Measurements from ENCODE around the gene TNFSF13B. TPM values are rescaled to one million over a fixed set of nuclear protein-coding genes. Genes with fewer than 3 reads are reported as not detected.

The TNFSF13B gene
- total RNA-seq, 1 donor from 2014 or later, result 1.8 TPM

- Mint-ChIP-seq H3K4me3 (ENCODE audit: unreplicated experiment) (no peak overlapping the region), H3K36me3 (ENCODE audit: low read depth, unreplicated experiment) (no peaks in the 10 kb centered on the region), H3K4me1 (ENCODE audit: unreplicated experiment) (no peaks in the 10 kb centered on the region), H3K9me3 (ENCODE audit: unreplicated experiment) (no peaks in the 10 kb centered on the region), H3K27me3 (ENCODE audit: unreplicated experiment) (no peaks in the 10 kb centered on the region), H3K27ac (ENCODE audit: unreplicated experiment) (no peak overlapping the region)
- TF ChIP-seq CTCF (IDR thresholded peaks at IDR 0.05; ENCODE audit: unreplicated experiment), result no peak
- no peak for DNase-seq (ENCODE audit: low spot score)
Measured at GRCh38 chr13:108226184-108226583, 43.3 kb upstream of the TNFSF13B start.

GRCh38 chr13:108227651-108228272 lies 41.8 kb upstream of the TNFSF13B start:
- Mint-ChIP-seq H3K27me3 (ENCODE audit: unreplicated experiment) (no peaks in the 10 kb centered on the region), H3K36me3 (ENCODE audit: low read depth, unreplicated experiment) (no peaks in the 10 kb centered on the region), H3K4me1 (ENCODE audit: unreplicated experiment) (no peaks in the 10 kb centered on the region), H3K9me3 (ENCODE audit: unreplicated experiment) (no peaks in the 10 kb centered on the region), H3K27ac (ENCODE audit: unreplicated experiment) (no peak overlapping the region), H3K4me3 (ENCODE audit: unreplicated experiment) (no peak overlapping the region)
- DNase-seq (ENCODE audit: low spot score), result peak; percentile 46
- TF ChIP-seq CTCF (IDR thresholded peaks at IDR 0.05; ENCODE audit: unreplicated experiment), result peak; percentile 93

- H3K9me3 Mint-ChIP-seq (ENCODE audit: unreplicated experiment), result no peaks in the 10 kb centered on the region
- no peaks in the 10 kb centered on the region for H3K36me3 Mint-ChIP-seq (ENCODE audit: low read depth, unreplicated experiment)
Measured at GRCh38 chr13:108230377-108230776, 39.1 kb upstream of the TNFSF13B start.

GRCh38 chr13:108249150-108249549 lies 20.4 kb upstream of the TNFSF13B start:
- Mint-ChIP-seq H3K27ac (ENCODE audit: unreplicated experiment) (no peak overlapping the region), H3K9me3 (ENCODE audit: unreplicated experiment) (no peaks in the 10 kb centered on the region), H3K27me3 (ENCODE audit: unreplicated experiment) (no peaks in the 10 kb centered on the region), H3K4me1 (ENCODE audit: unreplicated experiment) (no peaks in the 10 kb centered on the region), H3K36me3 (ENCODE audit: low read depth, unreplicated experiment) (no peaks in the 10 kb centered on the region), H3K4me3 (ENCODE audit: unreplicated experiment) (no peak overlapping the region)
- TF ChIP-seq CTCF (IDR thresholded peaks at IDR 0.05; ENCODE audit: unreplicated experiment), result no peak
- DNase-seq (ENCODE audit: low spot score), result no peak

More at GRCh38 chr13:108230377-108230776, 39.1 kb upstream of the TNFSF13B start:
- H3K4me3 Mint-ChIP-seq (ENCODE audit: unreplicated experiment), result no peak overlapping the region
- no peak for TF ChIP-seq CTCF (IDR thresholded peaks at IDR 0.05; ENCODE audit: unreplicated experiment)
- H3K4me1 Mint-ChIP-seq (ENCODE audit: unreplicated experiment), result no peaks in the 10 kb centered on the region
- no peak for DNase-seq (ENCODE audit: low spot score)
- no peak overlapping the region for H3K27ac Mint-ChIP-seq (ENCODE audit: unreplicated experiment)
- no peaks in the 10 kb centered on the region for H3K27me3 Mint-ChIP-seq (ENCODE audit: unreplicated experiment)

GRCh38 chr13:108257248-108257647 lies 12.3 kb upstream of the TNFSF13B start:
- no peaks in the 10 kb centered on the region for H3K27me3 Mint-ChIP-seq (ENCODE audit: unreplicated experiment)
- TF ChIP-seq CTCF (IDR thresholded peaks at IDR 0.05; ENCODE audit: unreplicated experiment), result no peak
- no peaks in the 10 kb centered on the region for H3K4me1 Mint-ChIP-seq (ENCODE audit: unreplicated experiment)
- no peaks in the 10 kb centered on the region for H3K36me3 Mint-ChIP-seq (ENCODE audit: low read depth, unreplicated experiment)
- no peak for DNase-seq (ENCODE audit: low spot score)
- H3K9me3 Mint-ChIP-seq (ENCODE audit: unreplicated experiment), result no peaks in the 10 kb centered on the region
- H3K27ac Mint-ChIP-seq (ENCODE audit: unreplicated experiment), result no peak overlapping the region
- no peak overlapping the region for H3K4me3 Mint-ChIP-seq (ENCODE audit: unreplicated experiment)
